ENCODE results near the gene RBM10. TPM values are rescaled to one million over a fixed set of nuclear protein-coding genes. Genes with fewer than 3 reads are reported as not detected.

Gene RBM10
- total and polyA plus RNA-seq, 9 of the 15 experiments (the other 6 are each of a cell fraction or from before 2014, with no cell fraction given) = 1.1 to 61.7 (median 31.5) TPM

GRCh38 chrX:47232803-47233332, 87.8 kb downstream of the RBM10 start, which contains the start of gene USP11 (continued):
- TF ChIP-seq ZBTB40 (IDR thresholded peaks at IDR 0.05) (peak; percentile 81), ZBTB40 (CRISPR knock-in tag; IDR thresholded peaks at IDR 0.05) (no peak), SETDB1 (IDR thresholded peaks at IDR 0.05; ENCODE audit: low read length) (no peak), MCM2 (IDR thresholded peaks at IDR 0.05; ENCODE audit: low read depth) (no peak), ZBTB49 (CRISPR knock-in tag; IDR thresholded peaks at IDR 0.05; ENCODE audit: borderline replicate concordance) (no peak), ZBTB17 (CRISPR knock-in tag; IDR thresholded peaks at IDR 0.05) (no peak), PKNOX1 (IDR thresholded peaks at IDR 0.05) (no peak), POLR2A (conservative IDR thresholded peaks at IDR 0.05) (peak; percentile 83), ZNF197 (CRISPR knock-in tag; IDR thresholded peaks at IDR 0.05; ENCODE audit: low read depth) (no peak), FIP1L1 (IDR thresholded peaks at IDR 0.05; ENCODE audit: low read depth, low read length, poor library complexity, severe bottlenecking) (peak; percentile 39), L3MBTL2 (IDR thresholded peaks at IDR 0.05) (peak; percentile 52), STAT6 (CRISPR knock-in tag; IDR thresholded peaks at IDR 0.05) (no peak), ZNF778 (CRISPR knock-in tag; IDR thresholded peaks at IDR 0.05) (no peak), KAT8 (IDR thresholded peaks at IDR 0.05; ENCODE audit: low read depth) (no peak)
